CD4-positive, alpha-beta T cell (primary cell): ENCODE results near the gene HMGN3. TPM values are rescaled to one million over a fixed set of nuclear protein-coding genes. Genes with fewer than 3 reads are reported as not detected.

Source experiments
- ATAC-seq: fragments of 200-7000 bp; cut with Tn5 transposase; one replicate; pipeline ENCODE4 v1.10.0; 2022; ENCODE audit warnings: mild to moderate bottlenecking; ENCODE audit not compliant: poor library complexity
- CTCF ChIA-PET: fragments of 350-600 bp; sonication (Branson Sonifier 250); formaldehyde crosslinking; loops from one replicate; lab custom pipeline; 2021; ENCODE audit warnings: antibody characterized with exemption, inconsistent platforms; lab: Charles Lee
- POLR2A ChIA-PET: fragments of 350-600 bp; sonication (Branson Sonifier 250); formaldehyde crosslinking; loops from one replicate; lab custom pipeline; 2021; ENCODE audit warnings: antibody characterized with exemption, inconsistent platforms; lab: Charles Lee
- DNase-seq, 14 experiments: peaks; one replicate each; pipeline ENCODE4 v3.0.0-alpha.2; 2013 to 2020; ENCODE audit warnings: mixed read lengths in 2 of 14
- H3K27ac ChIP-seq, 2 donors: one replicate each; pipeline versions ENCODE4 v1.5.1 to v1.7.0; 2013; ENCODE audit warnings: low read length in 2 of 2, low read depth in 1 of 2, mild to moderate bottlenecking in 1 of 2
- H3K27me3 ChIP-seq, 2 experiments: 1 replicate in 1 of 2; 2 replicates in 1 of 2; pipeline versions ENCODE4 v1.6.1 to v1.7.0; 2013; ENCODE audit warnings: low read length in 2 of 2, control low read depth in 1 of 2, mild to moderate bottlenecking in 1 of 2, moderate library complexity in 1 of 2; ENCODE audit not compliant: insufficient read depth in 2 of 2, control insufficient read depth in 1 of 2
- H3K36me3 ChIP-seq: one replicate; pipeline ENCODE4 v1.6.1; 2013; ENCODE audit warnings: low read length, control low read depth; ENCODE audit not compliant: insufficient read depth
- H3K4me1 ChIP-seq: one replicate; pipeline ENCODE4 v1.6.1; 2013; ENCODE audit warnings: low read length, control low read depth; ENCODE audit not compliant: insufficient read depth
- H3K4me3 ChIP-seq: one replicate; pipeline ENCODE4 v1.5.1; 2013; ENCODE audit warnings: mild to moderate bottlenecking, low read length, moderate library complexity
- H3K9me3 ChIP-seq, 2 experiments: 1 replicate in 1 of 2; 2 replicates in 1 of 2; pipeline versions ENCODE4 v1.6.1 to v1.7.0; 2013; ENCODE audit warnings: low read length in 2 of 2, mild to moderate bottlenecking in 2 of 2, control low read depth in 1 of 2, moderate library complexity in 1 of 2; ENCODE audit not compliant: control insufficient read depth in 1 of 2, insufficient read depth in 1 of 2
- H3K27ac Mint-ChIP-seq: one replicate; pipeline ENCODE4 v1.8.0; 2020; ENCODE audit warnings: mixed read lengths
- H3K27me3 Mint-ChIP-seq: one replicate; pipeline ENCODE4 v1.8.0; 2021; ENCODE audit warnings: mixed read lengths
- H3K36me3 Mint-ChIP-seq: one replicate; pipeline ENCODE4 v1.8.0; 2021; ENCODE audit warnings: low read depth, mixed read lengths
- H3K4me1 Mint-ChIP-seq: one replicate; pipeline ENCODE4 v1.8.0; 2021; ENCODE audit warnings: low read depth, mixed read lengths
- H3K4me3 Mint-ChIP-seq: one replicate; pipeline ENCODE4 v1.8.0; 2020; ENCODE audit warnings: mild to moderate bottlenecking, mixed read lengths
- H3K9me3 Mint-ChIP-seq: one replicate; pipeline ENCODE4 v1.8.0; 2020; ENCODE audit warnings: mixed read lengths
- CTCF ChIP-seq: fragments of 200-600 bp; IDR thresholded peaks from one replicate; pipeline ENCODE4 v1.8.0; 2022; ENCODE audit warnings: antibody characterized with exemption, mild to moderate bottlenecking
- intact Hi-C, 2 experiments: fragments of 100-400 bp; cut with DNase I in 1 of 2; cut with micrococcal nuclease in 1 of 2; formaldehyde crosslinking; loops; one replicate each; pipeline versions ENCODE4 v1.15.1 to v1.9.0; 2023 to 2025; cut with DNase I, micrococcal nuclease
- total RNA-seq, 174 experiments: library from RNA in 2 of 174; stranded (reverse) in 2 of 174; gene quantifications; one replicate each; pipeline ENCODE4 v1.2.3 and lab custom pipeline; 2021 to 2026

Gene HMGN3
- total RNA-seq, 2 experiments from 2014 or later, result 26.8 to 28.2 TPM

- intact Hi-C loops, result loop anchor here in 1 of 2 experiments (5.0 to 10.0 kb wide), 2 partner anchors 364 to 863 kb away; no protein-coding TSS in a partner anchor
- H3K4me3 ChIP-seq, result no peak overlapping the region
- no peak overlapping the region for H3K27ac Mint-ChIP-seq
- no peak overlapping the region for H3K27ac ChIP-seq
- H3K27me3 ChIP-seq, result no peaks in the 10 kb centered on the region
- peaks cover 4% of the 10 kb centered on the region for H3K27me3 Mint-ChIP-seq
- DNase-seq, result no peak
- POLR2A ChIA-PET, result no interaction called here
- no peaks in the 10 kb centered on the region for H3K36me3 ChIP-seq
- peaks cover 5% of the 10 kb centered on the region for H3K4me1 Mint-ChIP-seq
- CTCF ChIA-PET, result no interaction called here
- no peaks in the 10 kb centered on the region for H3K9me3 ChIP-seq
- ATAC-seq, result no peak
- peaks cover 6% of the 10 kb centered on the region for H3K36me3 Mint-ChIP-seq
- no peaks in the 10 kb centered on the region for H3K4me1 ChIP-seq
- no peak overlapping the region for H3K4me3 Mint-ChIP-seq
- H3K9me3 Mint-ChIP-seq, result no peaks in the 10 kb centered on the region
- no peak for TF ChIP-seq CTCF
Observed at GRCh38 chr6:79238919-79239318, 4.4 kb upstream of the HMGN3 start.

GRCh38 chr6:79236711-79237110 is 2.2 kb upstream of the HMGN3 start:
- Histone ChIP-seq H3K4me1 (peaks cover 4% of the 10 kb centered on the region), H3K36me3 (no peaks in the 10 kb centered on the region), H3K27me3 (no peaks in the 10 kb centered on the region), H3K9me3 (no peaks in the 10 kb centered on the region), H3K4me3 (no peak overlapping the region), H3K27ac (no peak overlapping the region)
- ChIA-PET CTCF (no interaction called here), POLR2A (interaction anchor here (1.1 to 1.5 kb wide), 2 partner anchors 159 to 160 kb away, joined by 3 to 7 read pairs; partner anchors contain the start of gene PHIP)
- Mint-ChIP-seq H3K36me3 (peaks cover 8% of the 10 kb centered on the region), H3K9me3 (no peaks in the 10 kb centered on the region), H3K4me3 (no peak overlapping the region), H3K4me1 (peaks cover 22% of the 10 kb centered on the region), H3K27ac (no peak overlapping the region), H3K27me3 (no peaks in the 10 kb centered on the region)
- TF ChIP-seq CTCF, result no peak
- ATAC-seq, result no peak
- no peak for DNase-seq
- intact Hi-C loops, result loop anchor here in 1 of 2 experiments (5.0 to 10.0 kb wide), 2 partner anchors 362 to 866 kb away; no protein-coding TSS in a partner anchor

- DNase-seq, result peak; percentile 19 to 78 (median 46)
- Histone ChIP-seq H3K27me3 (no peaks in the 10 kb centered on the region), H3K4me3 (peak overlapping the region; percentile 77), H3K36me3 (no peaks in the 10 kb centered on the region), H3K4me1 (peaks cover 4% of the 10 kb centered on the region), H3K9me3 (peaks cover 0 to 3% of the 10 kb centered on the region in 2 experiments), H3K27ac (peak overlapping the region in 1 of 2 donors; percentile 14)
- H3K4me3 Mint-ChIP-seq, result peak overlapping the region; percentile 99
- no peaks in the 10 kb centered on the region for H3K27me3 Mint-ChIP-seq
- POLR2A ChIA-PET, result interaction anchor here (4.4 kb wide), 1 partner anchor 155 kb away, joined by 28 read pairs; the partner anchor contains the start of gene PHIP
- peak; percentile 28 for ATAC-seq
- peaks cover 8% of the 10 kb centered on the region for H3K36me3 Mint-ChIP-seq
- CTCF ChIA-PET, result no interaction called here
- peaks cover 32% of the 10 kb centered on the region for H3K4me1 Mint-ChIP-seq
- intact Hi-C loops, result loop anchor here (2.0 to 10.0 kb wide), 5 partner anchors 155 to 774 kb away; partner anchors contain the start of gene PHIP (in 1 of the 2)
- peak overlapping the region; percentile 86 for H3K27ac Mint-ChIP-seq
- TF ChIP-seq CTCF, result peak; percentile 19
- H3K9me3 Mint-ChIP-seq, result no peaks in the 10 kb centered on the region
Observed at GRCh38 chr6:79233611-79234149, 802 bp downstream of the HMGN3 start.
